Neural progenitor cell (in vitro differentiated cells): Measurements from ENCODE around the gene TGM3. TPM values are rescaled to one million over a fixed set of nuclear protein-coding genes. Genes with fewer than 3 reads are reported as not detected.
A peak's percentile ranks its signal among the peaks of the same experiment; 100 is the strongest.

Experiments
- DNase-seq: peaks from one replicate; pipeline ENCODE4 v3.0.0-alpha.2; 2016; ENCODE audit warnings: low spot score
- H2AFZ ChIP-seq: fragments of 200-600 bp; sonication (generic); replicated peaks from 2 replicates; pipeline ENCODE4 v1.6.1; 2016; ENCODE audit warnings: antibody characterized with exemption
- H3F3A ChIP-seq: fragments of 200-600 bp; sonication (generic); 2 replicates; pipeline ENCODE4 v1.6.1; 2016; ENCODE audit warnings: antibody characterized with exemption, low read depth
- H3K27ac ChIP-seq: fragments of 200-600 bp; sonication (generic); 2 replicates; pipeline ENCODE4 v1.5.1; 2016; ENCODE audit warnings: mild to moderate bottlenecking
- H3K27me3 ChIP-seq: fragments of 200-600 bp; sonication (generic); 2 replicates; pipeline ENCODE4 v1.6.1; 2016; ENCODE audit warnings: mild to moderate bottlenecking, moderate library complexity
- H3K36me3 ChIP-seq: fragments of 200-600 bp; sonication (generic); 2 replicates; pipeline ENCODE4 v1.5.1; 2016
- H3K4me1 ChIP-seq: fragments of 200-600 bp; sonication (generic); 2 replicates; pipeline ENCODE4 v1.6.1; 2016; ENCODE audit warnings: mixed run types
- H3K4me2 ChIP-seq: fragments of 200-600 bp; sonication (generic); 2 replicates; pipeline ENCODE4 v1.6.1; 2016
- H3K4me3 ChIP-seq: fragments of 200-600 bp; sonication (generic); 2 replicates; pipeline ENCODE4 v1.5.1; 2016
- H3K79me2 ChIP-seq: fragments of 200-600 bp; sonication (generic); 2 replicates; pipeline ENCODE4 v1.6.1; 2016; ENCODE audit warnings: low read depth
- H3K9ac ChIP-seq: fragments of 200-600 bp; sonication (generic); 2 replicates; pipeline ENCODE4 v1.6.1; 2016
- H3K9me3 ChIP-seq: fragments of 200-600 bp; sonication (generic); 2 replicates; pipeline ENCODE4 v1.5.1; 2016; ENCODE audit warnings: low read depth
- H4K20me1 ChIP-seq: fragments of 200-600 bp; sonication (generic); 2 replicates; pipeline ENCODE4 v1.6.1; 2016; ENCODE audit warnings: low read depth
- H3K27ac Mint-ChIP-seq: 3 replicates; pipeline ENCODE4 v1.8.0; 2021; ENCODE audit warnings: mixed read lengths
- H3K27me3 Mint-ChIP-seq: 2 replicates; pipeline ENCODE4 v1.8.0; 2022; ENCODE audit warnings: low read depth, mild to moderate bottlenecking, inconsistent platforms, moderate library complexity, mixed read lengths; ENCODE audit not compliant: insufficient read depth
- H3K36me3 Mint-ChIP-seq: 3 replicates; pipeline ENCODE4 v1.8.0; 2021; ENCODE audit warnings: mixed read lengths
- H3K4me1 Mint-ChIP-seq: 3 replicates; pipeline ENCODE4 v1.8.0; 2021; ENCODE audit warnings: mixed read lengths
- H3K4me3 Mint-ChIP-seq: 3 replicates; pipeline ENCODE4 v1.8.0; 2021; ENCODE audit warnings: mild to moderate bottlenecking, moderate library complexity, mixed read lengths
- H3K9me3 Mint-ChIP-seq: 3 replicates; pipeline ENCODE4 v1.8.0; 2020; ENCODE audit warnings: mixed read lengths
- EZH2 ChIP-seq: fragments of 200-600 bp; sonication (generic); IDR thresholded peaks from 2 replicates; pipeline ENCODE4 v1.6.1; 2017; ENCODE audit warnings: antibody characterized with exemption, mild to moderate bottlenecking, moderate library complexity
- EZH2phosphoT487 ChIP-seq: fragments of 200-600 bp; sonication (generic); IDR thresholded peaks from 2 replicates; pipeline ENCODE4 v1.6.1; 2017; ENCODE audit warnings: antibody characterized with exemption
- total RNA-seq: library from RNA; depleted of rRNA; stranded (reverse); fragments of >200 nt; gene quantifications from 2 replicates; pipeline ENCODE4 v1.2.3, GENCODE V29; 2015; ENCODE audit warnings: low replicate concordance
- TF ChIP-seq, protein P1 (sequence below): fragments of 200-600 bp; sonication (generic); IDR thresholded peaks from 2 replicates; pipeline ENCODE4 v1.5.1; 2017; ENCODE audit warnings: antibody characterized with exemption, mild to moderate bottlenecking

TGM3 gene
- total RNA-seq, 1 donor from 2014 or later: not detected

- H3K9me3 Mint-ChIP-seq: no peaks in the 10 kb centered on the region
- H3K36me3 Mint-ChIP-seq: no peaks in the 10 kb centered on the region
- no peak overlapping the region for H3K4me3 ChIP-seq
- H3K9me3 ChIP-seq: no peaks in the 10 kb centered on the region
- no peaks in the 10 kb centered on the region for H3K27me3 ChIP-seq
- peaks cover 8% of the 10 kb centered on the region for H3K4me1 Mint-ChIP-seq
- H3K27me3 Mint-ChIP-seq: peaks cover 4% of the 10 kb centered on the region
- no peak overlapping the region for H3K27ac ChIP-seq
- H3K9ac ChIP-seq: no peak overlapping the region
- H3K36me3 ChIP-seq: no peaks in the 10 kb centered on the region
- no peak overlapping the region for H3K4me3 Mint-ChIP-seq
- no peaks in the 10 kb centered on the region for H4K20me1 ChIP-seq
- H3K4me1 ChIP-seq: no peaks in the 10 kb centered on the region
- no peak overlapping the region for H3K27ac Mint-ChIP-seq
- no peaks in the 10 kb centered on the region for H3K79me2 ChIP-seq
- H2AFZ ChIP-seq: no peak overlapping the region
- TF ChIP-seq EZH2 (no peak), EZH2phosphoT487 (no peak)
- TF ChIP-seq, protein P1, sequence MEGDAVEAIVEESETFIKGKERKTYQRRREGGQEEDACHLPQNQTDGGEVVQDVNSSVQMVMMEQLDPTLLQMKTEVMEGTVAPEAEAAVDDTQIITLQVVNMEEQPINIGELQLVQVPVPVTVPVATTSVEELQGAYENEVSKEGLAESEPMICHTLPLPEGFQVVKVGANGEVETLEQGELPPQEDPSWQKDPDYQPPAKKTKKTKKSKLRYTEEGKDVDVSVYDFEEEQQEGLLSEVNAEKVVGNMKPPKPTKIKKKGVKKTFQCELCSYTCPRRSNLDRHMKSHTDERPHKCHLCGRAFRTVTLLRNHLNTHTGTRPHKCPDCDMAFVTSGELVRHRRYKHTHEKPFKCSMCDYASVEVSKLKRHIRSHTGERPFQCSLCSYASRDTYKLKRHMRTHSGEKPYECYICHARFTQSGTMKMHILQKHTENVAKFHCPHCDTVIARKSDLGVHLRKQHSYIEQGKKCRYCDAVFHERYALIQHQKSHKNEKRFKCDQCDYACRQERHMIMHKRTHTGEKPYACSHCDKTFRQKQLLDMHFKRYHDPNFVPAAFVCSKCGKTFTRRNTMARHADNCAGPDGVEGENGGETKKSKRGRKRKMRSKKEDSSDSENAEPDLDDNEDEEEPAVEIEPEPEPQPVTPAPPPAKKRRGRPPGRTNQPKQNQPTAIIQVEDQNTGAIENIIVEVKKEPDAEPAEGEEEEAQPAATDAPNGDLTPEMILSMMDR: no peak
- no peak for DNase-seq
- no peak overlapping the region for H3K4me2 ChIP-seq
- no peaks in the 10 kb centered on the region for H3F3A ChIP-seq
These were observed 17.1 kb downstream of the TGM3 start for GRCh38 chr20:2312876-2313275.

- no peak overlapping the region for H2AFZ ChIP-seq
- Mint-ChIP-seq H3K36me3 (no peaks in the 10 kb centered on the region), H3K9me3 (no peaks in the 10 kb centered on the region), H3K4me3 (no peak overlapping the region), H3K27ac (peak overlapping the region; percentile 63), H3K27me3 (peaks cover 4% of the 10 kb centered on the region), H3K4me1 (peaks cover 8% of the 10 kb centered on the region)
- H3K4me3 ChIP-seq: no peak overlapping the region
- no peaks in the 10 kb centered on the region for H3K36me3 ChIP-seq
- H4K20me1 ChIP-seq: no peaks in the 10 kb centered on the region
- DNase-seq: no peak
- TF ChIP-seq EZH2 (no peak), EZH2phosphoT487 (no peak)
- TF ChIP-seq, protein P1: no peak
- no peaks in the 10 kb centered on the region for H3F3A ChIP-seq
- no peaks in the 10 kb centered on the region for H3K79me2 ChIP-seq
- no peak overlapping the region for H3K4me2 ChIP-seq
- H3K4me1 ChIP-seq: no peaks in the 10 kb centered on the region
- H3K9me3 ChIP-seq: no peaks in the 10 kb centered on the region
- H3K27me3 ChIP-seq: no peaks in the 10 kb centered on the region
- H3K9ac ChIP-seq: no peak overlapping the region
- no peak overlapping the region for H3K27ac ChIP-seq
These were observed 17.5 kb downstream of the TGM3 start for GRCh38 chr20:2313316-2313715.

DNA sequence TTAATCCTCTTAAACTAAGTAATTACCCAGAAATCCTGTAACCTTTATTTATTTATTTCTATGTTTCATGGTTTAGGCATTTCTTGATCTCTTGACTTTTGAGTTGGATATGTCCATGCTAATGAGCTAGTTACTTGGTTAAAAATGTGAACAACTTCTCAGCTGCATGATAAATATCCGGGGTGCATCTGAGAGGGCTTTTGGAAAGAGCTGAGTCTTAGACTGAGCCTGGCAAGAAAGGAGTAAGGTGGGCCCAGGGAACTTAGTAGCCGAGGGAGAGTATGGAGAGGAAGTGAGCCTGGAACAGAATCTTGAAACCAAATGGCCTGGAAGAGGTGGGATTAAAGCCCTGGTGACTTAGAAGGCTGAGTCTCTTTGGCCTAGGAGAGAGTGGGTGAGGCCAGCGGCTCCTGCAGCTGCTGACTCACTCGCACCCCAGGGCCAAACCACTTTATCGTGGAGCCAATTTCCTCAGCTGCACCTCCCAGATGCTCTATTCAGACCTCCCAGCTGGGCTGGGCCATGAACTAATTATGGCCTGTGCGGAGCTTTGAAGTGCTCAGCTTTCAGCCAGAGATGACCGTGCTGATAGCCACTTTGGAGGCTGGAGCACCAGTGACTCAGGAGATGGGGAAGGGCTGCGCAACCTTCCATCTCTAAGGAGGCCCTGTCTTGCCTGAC lies 19.1 kb downstream of the TGM3 start:
- Histone ChIP-seq H3K4me3 (no peak overlapping the region), H4K20me1 (no peaks in the 10 kb centered on the region), H3F3A (no peaks in the 10 kb centered on the region), H3K9me3 (no peaks in the 10 kb centered on the region), H3K4me2 (no peak overlapping the region), H3K27ac (no peak overlapping the region), H3K79me2 (no peaks in the 10 kb centered on the region), H3K9ac (no peak overlapping the region), H2AFZ (no peak overlapping the region), H3K27me3 (no peaks in the 10 kb centered on the region), H3K4me1 (no peaks in the 10 kb centered on the region), H3K36me3 (no peaks in the 10 kb centered on the region)
- Mint-ChIP-seq H3K36me3 (no peaks in the 10 kb centered on the region), H3K9me3 (no peaks in the 10 kb centered on the region), H3K4me1 (peaks cover 8% of the 10 kb centered on the region), H3K27me3 (no peaks in the 10 kb centered on the region), H3K4me3 (no peak overlapping the region), H3K27ac (no peak overlapping the region)
- TF ChIP-seq, protein P1: no peak
- TF ChIP-seq EZH2phosphoT487 (no peak), EZH2 (no peak)
- no peak for DNase-seq
